Stimulated activated CD8-positive, alpha-beta memory T cell treated with anti-CD3 and anti-CD28 coated beads, Interleukin-12 subunit alpha, Interleukin-12 subunit beta, amount 100 ng/mL, for 4 hours (primary cell): Measurements from ENCODE around the gene EFNB1.

Source experiments
- DNase-seq: peaks from one replicate; pipeline ENCODE4 v3.0.0-alpha.2; 2020; ENCODE audit warnings: low read depth

Gene EFNB1

DNA sequence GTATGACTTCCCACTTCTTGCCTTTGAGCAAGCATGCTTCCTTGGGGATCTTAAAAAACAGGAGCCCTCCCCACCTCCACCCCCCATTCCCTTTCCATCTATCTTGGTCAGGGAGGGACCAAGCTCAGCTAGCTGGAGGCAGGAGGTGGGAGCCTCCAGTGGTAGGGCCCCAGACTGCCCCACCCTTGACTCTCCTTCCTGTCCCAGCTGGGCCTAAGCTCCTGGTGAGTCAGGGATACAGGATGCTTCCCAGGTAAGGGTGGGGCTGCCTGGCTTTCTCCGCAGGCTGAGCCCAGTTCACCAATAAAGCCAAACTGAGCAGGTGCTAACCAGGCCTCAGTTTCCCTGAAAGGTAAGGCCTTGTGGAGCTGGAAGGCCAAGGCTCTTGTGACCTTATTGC, 15.2 kb downstream of the EFNB1 start:
- no peak for DNase-seq

DNA sequence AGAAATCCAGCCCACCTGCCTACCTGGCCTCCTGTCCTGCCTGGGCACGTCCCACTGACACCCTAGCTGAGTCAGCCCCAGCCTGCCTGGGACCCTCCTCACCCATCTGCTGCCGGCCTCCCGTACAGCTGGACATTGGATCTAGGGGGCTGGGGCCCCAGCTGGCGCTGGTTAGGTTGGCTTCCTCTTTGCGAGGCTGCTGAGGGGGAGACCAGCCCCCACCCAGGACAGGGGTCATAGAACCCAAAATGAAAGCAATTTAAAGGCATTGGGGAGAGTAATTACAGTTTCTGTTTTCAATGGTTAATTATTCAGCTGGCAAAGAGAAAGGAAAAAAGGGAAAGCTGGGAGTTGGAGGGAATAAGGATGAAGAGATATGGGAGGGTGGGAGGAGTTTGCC, 15.8 kb downstream of the EFNB1 start:
- DNase-seq, result no peak

GRCh38 chrX:68846536-68846935, 17.7 kb downstream of the EFNB1 start:
- no peak for DNase-seq

GRCh38 chrX:68847172-68847571, 18.4 kb downstream of the EFNB1 start:
- no peak for DNase-seq

DNA sequence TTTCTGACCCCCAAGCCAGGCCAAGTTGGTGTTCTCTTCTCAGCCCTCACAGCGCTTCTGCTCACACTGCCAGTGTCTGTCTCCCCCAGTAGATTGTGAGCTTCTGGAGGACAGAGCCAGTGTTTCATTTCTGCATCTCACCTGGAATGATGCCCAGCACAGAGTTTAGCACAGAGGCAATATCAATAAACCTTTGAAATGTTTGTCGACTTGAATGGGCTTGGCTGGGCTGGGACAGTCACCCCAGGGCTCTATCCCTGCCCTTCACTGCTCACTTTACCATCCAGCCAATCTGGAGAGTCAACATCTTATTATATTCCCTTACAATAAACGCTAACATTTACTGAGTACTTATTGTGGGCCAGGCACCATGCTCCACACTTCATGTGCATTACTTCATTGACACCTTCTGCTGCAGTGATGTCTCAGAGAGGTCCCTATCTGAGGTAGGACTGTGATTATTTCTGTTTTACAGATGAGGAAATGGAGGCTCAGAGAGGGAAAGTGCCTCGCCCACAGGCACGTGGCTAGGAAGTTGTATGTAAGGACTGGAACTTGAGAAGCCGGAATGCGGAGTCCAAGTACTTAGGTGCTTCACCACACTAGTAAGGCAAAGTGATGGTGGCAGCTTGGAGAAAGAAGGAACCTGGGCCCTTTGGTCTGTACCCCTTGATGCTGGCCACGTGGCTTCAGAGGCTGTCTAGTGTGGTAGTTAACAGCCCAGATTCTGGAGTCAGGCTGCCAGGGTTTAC, 19.5 kb downstream of the EFNB1 start:
- DNase-seq, result no peak

GRCh38 chrX:68851082-68851481, 22.3 kb downstream of the EFNB1 start:
- no peak for DNase-seq

- DNase-seq, result no peak
These were observed 23.2 kb downstream of the EFNB1 start for GRCh38 chrX:68852046-68852445.

DNA sequence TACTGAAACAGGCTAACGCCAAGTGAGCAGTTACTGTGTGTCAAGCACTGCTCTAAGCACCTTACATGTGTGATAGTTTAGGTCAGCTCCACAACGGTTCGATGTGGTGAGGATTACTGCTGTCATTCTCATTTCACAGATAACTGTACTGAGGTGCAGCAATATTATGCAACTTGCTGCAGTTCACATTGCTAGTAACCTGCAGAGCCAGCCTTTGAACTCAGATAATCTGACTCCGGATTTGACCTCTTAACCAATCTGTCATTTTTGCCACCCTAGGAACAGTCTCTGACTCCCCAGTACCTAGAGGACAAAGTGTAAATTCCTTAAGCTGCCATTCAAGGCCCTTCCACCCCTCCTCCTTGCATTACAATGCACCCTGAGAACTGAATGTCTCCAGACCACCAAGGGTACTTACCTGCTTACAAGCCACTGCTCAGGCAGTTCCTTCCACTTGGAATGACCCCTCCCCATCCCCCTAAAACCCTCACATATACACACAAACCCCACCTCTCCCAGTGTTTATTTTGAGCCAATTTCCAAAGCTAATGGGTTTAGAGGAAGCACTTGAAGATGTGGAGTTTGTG, 24.9 kb downstream of the EFNB1 start:
- no peak for DNase-seq

DNA sequence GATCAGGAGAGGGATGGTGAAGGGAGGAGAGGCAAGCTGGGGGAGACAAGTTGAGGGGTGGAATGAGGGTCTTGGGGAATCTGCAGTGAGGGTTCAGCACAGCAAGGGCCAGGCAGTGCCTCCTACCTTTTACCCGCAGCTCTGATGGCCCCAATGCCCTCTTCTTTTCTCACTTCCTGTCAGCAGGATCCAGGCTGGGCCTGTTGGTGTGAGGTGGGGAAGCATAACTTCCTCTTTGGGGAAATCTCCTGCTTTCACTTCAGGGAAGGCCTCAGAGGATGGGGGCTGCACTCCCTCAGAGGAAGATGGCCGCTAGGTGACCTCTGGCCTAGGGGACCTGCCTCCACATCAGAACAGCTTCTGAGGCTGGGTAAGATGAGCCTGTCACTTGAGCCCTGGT, 36.5 kb downstream of the EFNB1 start:
- no peak for DNase-seq

GRCh38 chrX:68865926-68866325, 37.1 kb downstream of the EFNB1 start:
- no peak for DNase-seq

DNA sequence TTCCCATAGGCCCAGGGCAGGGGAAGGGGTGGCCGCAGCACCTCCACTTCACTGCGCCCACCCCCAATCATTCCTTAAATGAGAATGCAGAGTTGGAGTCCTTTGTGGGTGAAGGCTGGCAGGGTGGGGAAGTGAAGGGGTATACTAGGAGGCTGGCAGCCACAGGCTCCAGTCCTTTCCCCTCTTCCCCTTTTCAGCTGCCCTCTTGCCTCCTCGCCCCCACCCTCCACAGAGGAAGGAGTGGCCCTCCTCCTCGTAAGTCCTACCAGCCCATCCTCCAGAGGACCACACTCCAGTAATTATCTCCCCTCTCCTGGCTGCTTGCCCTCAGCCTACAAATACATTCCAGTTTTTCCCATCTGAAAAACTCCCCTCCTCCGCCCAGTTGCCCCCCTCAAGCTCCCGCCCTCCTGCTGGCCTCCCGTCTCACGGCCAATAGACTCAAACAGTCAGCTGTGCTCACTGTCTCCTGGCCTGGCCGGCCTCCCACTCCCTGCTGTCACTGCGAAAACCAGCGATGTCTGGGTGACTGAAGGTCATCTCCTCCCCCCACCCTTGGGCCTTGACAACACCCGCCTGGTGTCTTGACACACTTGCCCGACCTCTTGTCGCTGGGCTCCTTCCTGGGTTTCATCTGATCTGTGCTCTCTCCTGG, 38.8 kb downstream of the EFNB1 start:
- no peak for DNase-seq

- DNase-seq, result no peak
These were observed 39.5 kb downstream of the EFNB1 start for GRCh38 chrX:68868316-68868715.

DNA sequence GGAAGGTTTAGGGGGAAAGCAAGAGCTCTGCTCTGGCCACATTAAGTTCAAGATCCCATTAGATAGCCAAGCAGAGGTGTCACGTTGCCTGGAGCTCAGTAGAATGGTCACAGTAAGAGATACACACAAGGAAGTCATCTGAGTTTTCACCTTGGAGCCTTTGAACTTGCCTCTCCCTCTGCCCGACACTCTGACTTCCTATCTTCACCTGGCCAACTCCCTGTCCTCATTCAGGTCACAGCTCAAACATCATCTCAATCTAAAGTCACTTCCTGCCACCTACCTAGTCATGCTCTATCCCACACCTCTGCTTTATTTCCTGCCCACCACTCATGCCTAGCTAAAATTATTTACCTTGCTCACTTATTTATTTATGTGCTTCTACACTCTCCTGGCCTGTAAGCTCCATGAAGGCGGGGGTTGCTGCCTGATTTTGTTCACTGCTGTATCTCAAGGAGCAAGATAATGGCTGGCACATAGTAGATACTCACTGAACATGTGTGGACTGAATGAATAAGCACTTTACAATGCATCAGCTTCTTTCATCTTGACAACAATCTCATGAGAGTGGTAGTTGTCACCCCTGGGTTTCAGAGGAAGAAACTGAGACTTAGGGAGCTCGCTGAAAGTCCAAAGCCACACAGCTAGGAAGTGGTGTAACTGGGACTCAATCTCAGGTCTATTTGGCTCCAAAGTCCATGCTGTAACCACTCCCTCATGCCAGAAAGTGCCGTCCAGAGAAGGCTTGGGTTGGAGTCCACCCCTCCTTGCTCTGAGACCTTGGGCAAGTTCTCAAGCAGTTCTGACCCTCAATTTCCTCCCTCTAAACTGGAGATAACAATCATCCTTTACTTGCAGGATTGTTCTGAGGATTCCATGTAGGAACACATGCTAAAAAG, 40.3 kb downstream of the EFNB1 start:
- no peak for DNase-seq

DNA sequence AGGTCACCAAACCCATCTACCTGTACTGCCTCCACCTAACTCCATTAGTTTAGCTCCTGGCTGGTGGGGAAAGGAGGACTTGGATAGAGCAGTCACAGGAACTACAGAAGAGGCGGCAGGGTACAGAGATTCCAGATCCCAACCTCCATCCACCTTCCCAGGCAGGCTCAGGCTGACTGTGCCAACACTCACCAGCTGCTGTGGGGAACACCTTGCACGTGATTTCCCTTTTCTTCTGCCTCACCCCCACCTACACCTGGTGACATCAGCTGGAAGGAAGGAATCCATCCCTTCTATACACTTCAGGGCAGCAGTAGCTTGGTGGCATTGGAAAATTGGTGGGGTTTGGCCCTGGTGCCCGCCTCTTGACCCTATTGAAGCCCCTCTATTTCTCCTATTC, 41.5 kb downstream of the EFNB1 start:
- no peak for DNase-seq

- no peak for DNase-seq
These were observed 43.4 kb downstream of the EFNB1 start for GRCh38 chrX:68872171-68872570.

- DNase-seq, result no peak
These were observed 45.3 kb downstream of the EFNB1 start for GRCh38 chrX:68874076-68874475.

DNA sequence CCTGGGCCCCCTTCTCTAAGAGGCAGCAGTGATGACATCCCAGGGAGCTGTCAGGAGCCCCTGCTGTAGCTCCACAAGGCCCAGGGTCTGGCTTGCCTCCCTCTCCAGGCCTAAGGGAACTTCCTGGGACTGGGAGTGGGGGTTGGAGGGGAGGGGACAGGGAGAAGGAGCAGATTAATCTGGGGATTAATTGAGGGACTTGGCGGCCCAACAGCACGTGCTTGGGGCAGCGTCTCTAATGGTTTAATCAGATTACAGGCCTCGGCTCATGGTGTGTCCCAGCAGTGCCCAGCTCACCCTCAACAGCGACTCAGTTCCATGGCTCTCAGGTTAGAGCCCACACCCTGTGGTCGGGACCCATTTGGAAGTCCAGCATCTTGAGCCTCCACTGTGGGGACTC, 47.9 kb downstream of the EFNB1 start:
- no peak for DNase-seq

DNA sequence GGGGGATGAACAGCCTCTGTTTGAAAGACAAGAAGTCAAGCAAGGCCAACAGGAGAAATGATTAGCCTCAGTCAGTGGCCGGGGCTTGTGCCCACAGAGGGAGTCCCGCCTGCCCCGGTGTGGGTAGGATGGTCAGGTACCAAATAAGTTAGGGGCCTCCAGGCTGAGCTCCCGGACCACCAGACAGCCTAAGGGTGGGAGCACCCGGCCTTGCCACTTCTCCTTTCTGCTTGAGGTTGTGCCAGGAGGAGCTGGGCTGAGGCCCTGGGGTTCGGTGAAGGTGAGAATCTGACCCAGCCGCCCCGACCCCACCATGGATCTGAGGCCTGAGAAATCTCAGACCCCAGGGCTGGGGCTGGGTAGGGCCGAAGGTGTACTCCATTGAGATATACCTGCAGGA, 48.8 kb downstream of the EFNB1 start:
- DNase-seq, result no peak

- DNase-seq, result no peak
These were observed 50.3 kb downstream of the EFNB1 start for GRCh38 chrX:68878977-68879645.

DNA sequence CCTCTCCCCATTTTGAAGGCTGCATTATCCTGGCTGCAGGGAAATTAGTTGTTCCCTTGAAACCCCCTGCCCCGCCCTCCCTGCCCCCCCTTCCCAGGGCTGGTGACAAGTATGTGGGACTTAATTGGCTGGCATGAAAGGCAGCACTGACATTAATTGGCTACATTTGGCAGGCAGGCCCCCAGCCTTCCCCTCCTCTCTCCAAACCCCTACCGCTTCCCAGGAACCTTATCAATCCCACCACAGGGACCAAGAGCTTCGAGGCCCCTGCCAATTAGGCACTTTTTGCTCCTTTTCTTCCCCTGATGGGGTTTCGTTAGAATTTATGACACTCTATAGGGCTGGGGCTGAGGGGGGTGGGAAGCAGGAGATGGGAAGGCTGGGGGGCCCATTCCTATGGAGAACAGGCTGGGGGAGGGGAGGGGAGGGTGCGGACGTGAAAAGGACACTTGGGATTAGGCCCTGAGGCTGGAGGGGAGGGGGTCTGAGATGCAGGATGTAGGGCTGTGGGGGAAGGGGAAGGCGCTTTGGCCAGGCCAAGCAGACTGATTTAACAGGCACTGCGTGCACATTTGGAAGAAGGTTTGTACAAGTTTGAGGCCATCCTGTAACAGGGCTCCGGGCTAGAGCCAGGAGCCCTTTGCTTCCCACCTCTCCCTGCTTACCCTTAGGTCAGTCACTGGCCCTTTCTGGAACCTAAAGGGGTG, 52.2 kb downstream of the EFNB1 start:
- DNase-seq, result no peak

DNA sequence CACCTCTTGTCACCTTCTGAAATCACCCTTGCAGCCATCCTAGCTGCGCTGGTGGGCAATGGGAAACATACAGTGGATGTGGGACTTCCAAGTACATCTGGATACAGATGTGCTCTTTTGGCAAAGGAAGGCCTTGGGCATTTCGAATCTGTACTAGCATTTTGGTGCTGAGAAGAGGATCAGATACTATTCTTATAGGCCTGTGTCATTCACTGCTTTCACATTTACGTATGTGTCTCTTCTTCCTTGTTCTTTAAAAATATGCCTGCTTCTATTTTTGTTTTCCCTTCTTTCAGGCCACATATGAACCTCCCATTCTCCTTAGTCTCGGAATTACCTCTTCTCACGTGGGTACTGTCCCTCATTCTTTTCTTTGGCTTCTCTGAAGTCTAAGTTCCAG, 53.1 kb downstream of the EFNB1 start:
- DNase-seq, result no peak
